Stimulated activated CD8-positive, alpha-beta memory T cell treated with anti-CD3 and anti-CD28 coated beads, Interleukin-12 subunit alpha, Interleukin-12 subunit beta, amount 100 ng/mL, for 24 hours (primary cell): ENCODE measurements around the gene PTRH2.

ENCODE experiments used
- DNase-seq: peaks from one replicate; pipeline ENCODE4 v3.0.0-alpha.2; 2020; ENCODE audit errors: extremely low read depth

PTRH2 gene

DNA sequence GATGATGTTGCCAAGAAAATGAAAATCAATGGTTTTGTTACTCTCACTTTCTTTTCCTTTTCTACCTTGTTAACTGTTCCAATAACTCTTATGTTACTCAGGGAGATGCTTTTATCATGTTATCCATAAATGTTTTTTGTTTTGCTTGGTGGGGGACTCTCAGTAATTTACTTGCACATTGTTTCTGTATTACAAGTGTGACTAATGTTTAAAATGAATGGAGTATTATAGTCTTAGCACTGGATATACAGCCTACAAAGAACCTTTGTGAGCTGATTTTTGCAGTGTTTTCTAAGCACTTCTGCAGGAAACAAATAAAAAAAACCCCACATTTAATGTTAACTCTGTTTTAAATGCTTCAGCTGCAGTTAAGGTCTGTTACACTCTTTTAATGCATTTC lies 12.3 kb upstream of the PTRH2 start:
- DNase-seq: no peak

DNA sequence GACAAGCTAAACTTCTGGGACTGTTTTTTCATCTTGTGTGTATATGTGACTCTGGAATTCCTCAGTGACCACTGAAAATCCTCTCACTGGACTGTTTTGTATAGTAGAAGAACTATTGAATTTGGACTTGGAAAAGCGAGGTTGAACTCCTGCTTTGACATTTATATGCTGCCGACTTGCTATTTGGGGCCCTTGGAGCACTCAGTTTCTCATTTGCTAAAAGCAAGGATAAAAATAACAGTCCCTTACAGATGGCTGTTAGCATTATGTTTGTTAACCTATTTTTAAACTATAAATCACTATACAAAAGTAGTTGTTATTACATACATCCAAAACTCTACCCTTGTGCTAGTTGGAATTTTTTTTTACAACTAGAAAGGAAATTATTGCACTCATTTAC lies 9.2 kb upstream of the PTRH2 start:
- DNase-seq: no peak

- DNase-seq: no peak
Observed at GRCh38 chr17:59714255-59714654, 7.0 kb upstream of the PTRH2 start.

- no peak for DNase-seq
Observed at GRCh38 chr17:59712862-59713261, 5.6 kb upstream of the PTRH2 start.

GRCh38 chr17:59711936-59712335 lies 4.7 kb upstream of the PTRH2 start:
- DNase-seq: no peak

- DNase-seq: no peak
Observed at GRCh38 chr17:59707971-59708430, 771 bp upstream of the PTRH2 start.

DNA sequence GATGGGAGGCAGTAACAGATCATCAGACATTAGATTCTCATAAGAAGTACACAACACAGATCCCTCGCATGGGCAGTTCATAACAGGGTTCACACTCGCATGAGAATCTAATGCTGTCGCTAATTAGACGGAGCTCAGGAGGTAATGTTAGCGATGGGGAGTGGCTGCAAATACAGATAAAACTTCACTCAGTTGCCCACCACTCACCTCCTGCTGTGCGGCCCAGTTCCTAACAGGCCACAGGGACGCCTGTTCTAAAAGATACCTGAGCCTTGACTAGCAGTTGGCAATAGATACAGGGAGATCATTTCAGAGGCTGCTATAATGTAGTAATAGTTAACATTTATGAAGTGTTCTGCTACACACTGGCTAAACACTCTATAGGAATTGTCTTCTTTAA lies 4.9 kb downstream of the PTRH2 start:
- no peak for DNase-seq

DNA sequence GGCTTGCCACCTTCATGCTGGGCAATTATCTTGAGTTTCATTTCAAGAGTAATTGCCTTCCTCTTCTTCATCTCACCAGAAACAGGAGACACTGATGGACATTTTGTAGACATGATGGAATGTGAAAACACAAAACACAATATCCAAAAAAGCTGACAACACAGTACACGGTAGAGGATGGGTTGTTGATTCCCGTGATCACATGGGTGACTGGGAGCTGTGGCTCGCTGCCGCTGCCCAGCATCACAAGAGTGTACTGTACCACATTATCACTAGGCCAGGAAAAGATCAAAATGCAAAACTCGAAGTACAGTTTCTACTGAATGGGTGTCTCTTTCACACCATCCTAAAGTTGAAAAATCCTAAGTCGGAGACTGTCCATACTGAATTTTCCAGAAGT lies 7.4 kb downstream of the PTRH2 start:
- DNase-seq: no peak

DNA sequence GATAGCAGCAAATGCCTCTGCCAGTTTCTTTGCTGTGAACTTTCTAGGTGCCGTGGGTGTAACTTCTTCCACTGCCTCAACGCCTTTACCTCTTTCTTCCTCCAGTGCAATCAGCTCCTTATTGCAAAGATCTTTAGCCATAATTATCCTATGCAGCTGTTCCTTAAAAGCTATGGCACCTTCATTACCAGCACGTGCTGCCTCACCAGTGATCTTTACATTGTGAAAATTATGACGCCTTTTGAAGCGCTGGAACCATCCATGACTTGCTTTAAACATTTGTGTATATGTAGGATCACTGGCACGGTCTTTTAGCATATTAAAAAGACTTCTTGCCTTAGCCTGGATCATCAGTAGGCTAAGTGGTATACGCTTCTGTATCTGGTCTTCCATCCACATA lies 8.0 kb downstream of the PTRH2 start:
- no peak for DNase-seq

DNA sequence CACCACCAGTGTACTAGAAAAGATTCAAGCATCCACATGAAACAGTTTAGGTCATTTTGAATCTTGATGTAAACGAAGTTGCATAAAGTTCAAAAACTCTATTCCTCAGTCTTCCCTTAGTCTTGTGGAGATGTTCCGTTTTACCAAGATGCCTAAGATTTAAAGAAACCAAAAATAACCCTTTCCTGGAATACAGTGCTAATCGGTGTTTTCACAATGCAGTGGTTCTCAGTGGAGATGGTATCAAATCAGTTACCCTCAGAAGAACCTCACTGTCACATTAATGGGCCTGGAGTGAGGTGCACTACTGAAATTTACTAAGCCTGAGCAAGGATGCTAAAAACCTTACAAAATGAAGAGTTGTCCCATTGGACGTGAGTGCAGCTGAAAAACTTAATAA lies 9.1 kb downstream of the PTRH2 start:
- no peak for DNase-seq

DNA sequence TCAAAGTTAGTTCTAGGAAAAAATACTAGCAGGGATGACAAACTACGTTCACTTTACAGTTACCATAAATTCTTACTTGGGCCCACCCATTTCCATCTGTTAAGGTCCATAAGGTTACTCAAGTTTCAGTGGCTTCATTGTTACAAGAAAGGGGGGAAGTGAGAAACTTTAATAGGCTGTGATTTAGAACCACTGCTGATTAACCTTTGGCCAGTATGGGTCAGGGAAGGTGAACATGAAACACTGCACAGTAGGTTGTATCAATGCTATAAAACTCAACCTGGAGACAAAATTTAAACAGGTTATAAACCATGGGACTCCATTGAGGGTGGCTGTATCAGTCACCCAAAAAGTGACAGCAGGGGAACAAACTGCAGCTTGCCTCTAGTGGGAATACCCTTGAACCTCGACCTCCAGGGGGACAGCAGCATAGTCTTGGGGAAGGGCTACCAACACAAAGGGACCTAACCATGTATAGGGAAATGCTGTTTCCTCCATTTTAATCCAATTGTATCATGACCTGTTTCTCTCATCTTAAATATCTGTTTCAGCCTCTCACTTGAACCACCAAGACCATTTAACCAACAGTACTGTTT lies 10.4 kb downstream of the PTRH2 start:
- no peak for DNase-seq

- no peak for DNase-seq
Observed at GRCh38 chr17:59695945-59696681, 11.1 kb downstream of the PTRH2 start.

- DNase-seq: no peak
Observed at GRCh38 chr17:59694344-59694743, 12.9 kb downstream of the PTRH2 start.

GRCh38 chr17:59693582-59693981 lies 13.6 kb downstream of the PTRH2 start:
- no peak for DNase-seq

- DNase-seq: no peak
Observed at GRCh38 chr17:59688496-59688895, 18.7 kb downstream of the PTRH2 start.

GRCh38 chr17:59688008-59688407 lies 19.2 kb downstream of the PTRH2 start:
- no peak for DNase-seq

DNA sequence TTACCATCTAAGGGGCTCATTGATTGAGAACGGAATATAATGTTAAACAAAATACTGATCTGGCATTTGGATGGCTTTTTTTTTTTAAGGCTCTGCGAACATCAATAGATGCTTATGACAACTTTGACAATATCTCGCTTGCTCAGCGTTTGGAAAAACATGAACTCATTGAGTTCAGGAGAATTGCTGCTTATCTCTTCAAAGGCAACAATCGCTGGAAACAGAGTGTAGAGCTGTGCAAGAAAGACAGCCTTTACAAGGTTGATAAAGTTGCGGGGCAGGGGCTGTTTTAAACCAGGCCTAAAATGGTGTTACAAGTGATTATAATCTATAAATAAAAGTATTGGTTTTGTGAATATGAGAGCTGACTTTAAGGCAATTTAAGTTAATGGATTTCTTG lies 22.3 kb downstream of the PTRH2 start:
- no peak for DNase-seq

- no peak for DNase-seq
Observed at GRCh38 chr17:59683283-59683682, 23.9 kb downstream of the PTRH2 start.

DNA sequence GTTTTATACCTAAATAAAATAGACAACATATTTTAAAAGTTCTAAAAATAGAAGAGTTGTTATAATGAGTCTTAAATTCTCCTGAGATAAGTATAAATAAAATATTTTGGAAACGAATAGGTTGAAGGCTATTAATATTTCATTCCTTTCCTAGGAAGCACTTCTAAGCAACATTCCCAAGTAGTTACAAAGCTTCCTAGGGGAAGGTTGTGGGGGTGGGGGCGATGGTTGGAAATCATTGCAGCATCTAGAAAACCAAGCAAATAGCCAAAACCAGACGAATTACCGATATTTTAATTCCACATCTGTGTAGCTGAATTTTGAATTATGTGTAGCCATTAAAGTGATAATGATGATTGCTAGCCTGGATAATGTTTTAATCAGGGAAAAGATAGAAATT lies 26.9 kb downstream of the PTRH2 start:
- no peak for DNase-seq

- DNase-seq: no peak
Observed at GRCh38 chr17:59678918-59679317, 28.3 kb downstream of the PTRH2 start.

- DNase-seq: no peak
Observed at GRCh38 chr17:59676716-59677115, 30.5 kb downstream of the PTRH2 start.

DNA sequence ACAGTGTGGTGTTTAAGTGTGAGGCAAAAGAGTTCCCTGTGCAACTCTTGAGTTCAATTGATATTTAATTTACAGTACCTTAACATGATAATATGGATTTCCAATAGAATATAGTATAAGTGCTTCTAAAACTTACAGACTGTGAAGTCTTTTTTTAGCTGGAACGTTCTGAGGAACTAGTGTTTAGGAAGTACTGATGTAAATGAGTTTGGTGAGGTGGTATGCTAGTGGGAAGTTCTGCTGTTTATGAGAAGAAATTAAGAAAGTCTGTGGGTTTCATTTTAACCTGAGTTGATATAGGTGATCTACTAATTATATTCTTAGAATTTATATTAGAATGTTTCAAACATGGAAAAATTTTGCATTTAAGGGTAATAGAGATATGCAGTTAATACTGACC lies 32.0 kb downstream of the PTRH2 start:
- no peak for DNase-seq

DNA sequence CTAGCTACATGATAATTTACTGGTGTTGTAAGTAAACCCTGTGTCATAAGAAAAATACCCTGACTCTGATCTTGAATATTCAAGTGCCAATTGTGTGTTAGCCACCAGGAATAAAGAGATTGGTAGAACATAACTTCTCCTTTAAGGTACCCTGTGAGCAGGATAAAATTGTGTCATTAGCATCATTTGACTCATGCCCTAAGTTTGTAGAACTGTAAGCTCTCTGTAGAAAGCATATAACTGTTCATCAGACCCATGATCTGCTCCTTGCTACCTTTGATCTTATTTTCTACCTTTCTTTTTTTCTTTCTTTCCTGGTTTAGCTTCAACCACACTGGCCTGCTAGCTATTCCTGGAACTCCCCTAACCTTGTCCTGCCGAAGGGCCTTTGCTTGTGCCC lies 35.8 kb downstream of the PTRH2 start:
- DNase-seq: no peak

DNA sequence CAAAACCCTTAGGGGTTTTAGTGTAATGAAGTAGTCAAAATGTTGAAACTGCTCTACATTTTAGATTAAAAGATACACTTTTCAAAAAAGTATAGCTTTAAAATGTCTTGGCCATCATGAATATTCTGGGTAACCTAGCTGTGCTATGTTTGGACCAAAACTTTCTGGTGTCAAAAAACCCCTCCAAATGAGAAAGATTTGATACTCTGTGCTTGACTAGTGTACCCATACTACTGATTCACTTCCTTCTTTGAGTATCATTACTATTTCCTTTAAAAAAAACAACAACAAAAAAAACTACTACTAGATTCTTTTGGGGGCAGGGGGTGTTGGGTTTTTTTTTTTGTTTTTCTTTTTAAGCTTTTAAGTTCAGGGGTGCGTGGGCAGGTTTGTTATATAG lies 37.3 kb downstream of the PTRH2 start:
- DNase-seq: no peak
